Astrocyte (in vitro differentiated cells and primary cell): Measurements from ENCODE around the gene XIRP1. TPM values are rescaled to one million over a fixed set of nuclear protein-coding genes. Genes with fewer than 3 reads are reported as not detected.

Experiments
- DNase-seq: peaks from one replicate; pipeline ENCODE4 v3.0.0-alpha.2; 2010; ENCODE audit warnings: low read depth
- FAIRE-seq: peaks from 2 replicates; lab custom pipeline; 2011; peaks lifted over from hg19 to GRCh38; lab: Jason Lieb, UNC
- H2AFZ ChIP-seq: 2 replicates; pipeline ENCODE4 v1.6.0; 2012; ENCODE audit warnings: low read depth, low read length, inconsistent platforms
- H3K27ac ChIP-seq: 2 replicates; pipeline ENCODE4 v1.5.1; 2011; ENCODE audit warnings: low read depth, low read length, inconsistent platforms
- H3K27me3 ChIP-seq: 2 replicates; pipeline ENCODE4 v1.6.0; 2011; ENCODE audit warnings: low read length, inconsistent platforms; ENCODE audit not compliant: insufficient read depth
- H3K36me3 ChIP-seq: 2 replicates; pipeline ENCODE4 v1.5.1; 2011; ENCODE audit warnings: low read length, inconsistent platforms; ENCODE audit not compliant: insufficient read depth
- H3K4me1 ChIP-seq: 2 replicates; pipeline ENCODE4 v1.5.1; 2011; ENCODE audit warnings: low read length, inconsistent platforms; ENCODE audit not compliant: insufficient read depth
- H3K4me2 ChIP-seq: 2 replicates; pipeline ENCODE4 v1.6.0; 2012; ENCODE audit warnings: low read length, inconsistent platforms
- H3K4me3 ChIP-seq: 2 replicates; pipeline ENCODE4 v1.5.1; 2011; ENCODE audit warnings: low read depth, mild to moderate bottlenecking, low read length, inconsistent platforms; ENCODE audit not compliant: insufficient read depth
- H3K79me2 ChIP-seq: 2 replicates; pipeline ENCODE4 v1.6.0; 2012; ENCODE audit warnings: mild to moderate bottlenecking, low read length, inconsistent platforms; ENCODE audit not compliant: insufficient read depth
- H3K9ac ChIP-seq: 2 replicates; pipeline ENCODE4 v1.6.0; 2012; ENCODE audit warnings: mild to moderate bottlenecking, low read length, inconsistent platforms
- H3K9me3 ChIP-seq: 2 replicates; pipeline ENCODE4 v1.5.1; 2012; ENCODE audit warnings: low read depth, mild to moderate bottlenecking, low read length, inconsistent platforms; ENCODE audit not compliant: insufficient read depth
- H4K20me1 ChIP-seq: 2 replicates; pipeline ENCODE4 v1.6.0; 2012; ENCODE audit warnings: low read length, inconsistent platforms; ENCODE audit not compliant: insufficient read depth
- H3K27ac Mint-ChIP-seq: one replicate; pipeline ENCODE4 v1.8.0; 2021; ENCODE audit warnings: mild to moderate bottlenecking, mixed read lengths; ENCODE audit not compliant: unreplicated experiment
- H3K27me3 Mint-ChIP-seq: one replicate; pipeline ENCODE4 v1.8.0; 2021; ENCODE audit warnings: low read depth, mixed read lengths; ENCODE audit not compliant: unreplicated experiment
- H3K36me3 Mint-ChIP-seq: one replicate; pipeline ENCODE4 v1.8.0; 2021; ENCODE audit warnings: low read depth, mixed read lengths; ENCODE audit not compliant: unreplicated experiment
- H3K4me1 Mint-ChIP-seq: one replicate; pipeline ENCODE4 v1.8.0; 2021; ENCODE audit warnings: low read depth, mixed read lengths; ENCODE audit not compliant: unreplicated experiment
- H3K4me3 Mint-ChIP-seq: one replicate; pipeline ENCODE4 v1.8.0; 2021; ENCODE audit warnings: mild to moderate bottlenecking, moderate library complexity, mixed read lengths; ENCODE audit not compliant: unreplicated experiment
- H3K9me3 Mint-ChIP-seq: one replicate; pipeline ENCODE4 v1.8.0; 2021; ENCODE audit warnings: mild to moderate bottlenecking, mixed read lengths; ENCODE audit not compliant: unreplicated experiment
- EZH2 ChIP-seq: IDR thresholded peaks from 2 replicates; pipeline ENCODE4 v1.6.1; 2012; ENCODE audit warnings: mild to moderate bottlenecking, low read length, inconsistent platforms; ENCODE audit not compliant: insufficient read depth
- total RNA-seq: library from RNA; stranded (reverse); gene quantifications from 2 replicates; pipeline ENCODE4 v1.2.1, GENCODE V29; 2021
- TF ChIP-seq, protein P1 (sequence below): IDR thresholded peaks from 2 replicates; pipeline ENCODE4 v1.5.1; 2011; ENCODE audit warnings: low read depth, mild to moderate bottlenecking, inconsistent platforms, low read length, moderate library complexity; ENCODE audit not compliant: insufficient read depth

Gene XIRP1
- total RNA-seq, 1 donor from 2014 or later = 1.1 TPM

DNA sequence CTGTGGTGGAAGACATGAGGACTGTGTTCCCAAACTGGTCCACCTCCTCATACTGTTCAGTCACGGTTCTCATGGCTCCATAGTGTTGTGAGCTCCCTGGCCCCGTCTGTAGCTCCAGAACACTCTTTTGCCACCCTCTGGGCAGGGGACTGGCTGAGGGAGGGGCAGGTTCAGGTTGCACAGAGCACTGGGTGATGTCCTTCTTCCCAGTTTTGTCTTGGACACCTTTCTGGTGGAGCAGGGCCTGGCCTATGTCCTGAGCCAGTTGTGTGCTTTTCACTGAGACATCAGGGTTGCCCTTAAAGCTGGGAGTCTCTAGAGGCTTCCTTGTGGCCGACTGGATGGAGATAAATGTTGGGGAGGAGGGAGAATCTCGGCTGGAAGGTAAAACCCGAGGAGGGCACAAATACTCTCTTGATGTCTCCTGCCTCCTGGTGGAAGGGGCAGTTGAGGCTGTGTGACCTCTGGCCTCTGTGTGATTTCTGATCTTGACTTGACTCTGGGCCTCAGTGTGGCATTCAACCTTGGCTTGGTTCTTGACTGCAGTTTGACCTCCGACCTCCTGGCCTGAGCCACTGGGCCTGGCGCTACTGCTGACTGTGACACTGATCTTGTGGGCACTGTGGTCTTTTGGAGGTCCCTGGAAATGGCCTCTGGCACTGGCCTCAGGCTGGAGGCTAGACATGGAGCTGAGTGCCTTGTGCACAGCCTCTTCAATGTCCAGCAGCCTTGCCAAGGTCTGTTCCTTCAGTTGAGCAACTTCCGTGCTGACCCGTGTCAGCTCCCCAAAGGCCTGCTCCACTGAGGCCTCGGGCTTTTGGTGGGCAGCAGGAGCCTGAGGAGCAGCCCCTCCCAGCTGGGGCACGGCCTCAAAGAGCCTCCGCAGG is 8.1 kb downstream of the XIRP1 start:
- H3K27ac ChIP-seq = no peak overlapping the region
- Mint-ChIP-seq H3K36me3 (peaks cover 2% of the 10 kb centered on the region), H3K27me3 (peaks cover 11% of the 10 kb centered on the region)

DNA sequence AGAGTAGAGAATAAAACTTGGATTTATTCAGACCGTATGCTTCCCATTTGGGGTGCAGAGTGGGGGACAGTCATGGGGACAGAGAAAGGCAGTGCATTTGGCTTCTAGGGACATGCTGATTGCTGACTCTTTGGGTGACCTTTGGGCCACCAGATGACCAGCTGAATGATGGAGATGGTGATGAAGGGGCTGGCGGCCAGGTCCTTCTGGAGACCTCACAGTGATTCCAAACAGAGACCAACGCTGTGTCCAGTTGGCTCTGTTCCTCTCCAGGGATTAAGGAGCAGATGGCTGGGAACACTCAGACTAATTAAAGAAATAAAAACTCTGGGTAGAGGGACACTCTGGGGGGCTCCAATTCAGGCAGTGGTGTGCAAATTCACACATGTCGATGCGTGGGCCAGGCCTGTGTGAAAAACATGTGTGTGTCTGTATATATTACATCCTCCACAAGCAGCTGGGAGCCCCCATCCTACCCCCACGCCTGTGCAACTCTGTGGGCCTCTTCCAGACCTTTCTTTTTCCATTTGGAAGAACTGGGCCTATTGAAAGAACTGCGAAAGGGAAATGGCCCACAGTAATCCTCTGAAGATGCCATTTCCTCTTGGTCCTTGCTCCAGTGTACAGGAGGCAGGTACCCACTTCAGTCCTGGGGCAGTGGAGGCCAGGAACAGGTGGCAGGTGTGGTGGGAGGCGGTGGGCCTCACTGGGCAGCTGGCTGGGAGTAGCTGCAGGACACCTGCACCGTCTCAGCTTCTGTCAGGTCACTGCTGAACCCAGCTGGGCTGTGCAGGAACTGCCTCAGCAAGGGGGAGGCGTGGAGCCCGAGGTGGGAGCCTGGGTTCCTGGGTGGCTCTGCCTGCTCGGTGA is 8.9 kb downstream of the XIRP1 start:
- Mint-ChIP-seq H3K27ac (no peak overlapping the region), H3K4me1 (peaks cover 20% of the 10 kb centered on the region), H3K9me3 (peaks cover 4% of the 10 kb centered on the region), H3K4me3 (no peak overlapping the region), H3K27me3 (peaks cover 11% of the 10 kb centered on the region), H3K36me3 (peaks cover 2% of the 10 kb centered on the region)
- DNase-seq (no peak), FAIRE-seq (no peak)
- H3K36me3 ChIP-seq = no peaks in the 10 kb centered on the region
- H3K79me2 ChIP-seq = no peaks in the 10 kb centered on the region
- no peak overlapping the region for H3K27ac ChIP-seq
- H3K4me3 ChIP-seq = no peak overlapping the region
- TF ChIP-seq, protein P1, sequence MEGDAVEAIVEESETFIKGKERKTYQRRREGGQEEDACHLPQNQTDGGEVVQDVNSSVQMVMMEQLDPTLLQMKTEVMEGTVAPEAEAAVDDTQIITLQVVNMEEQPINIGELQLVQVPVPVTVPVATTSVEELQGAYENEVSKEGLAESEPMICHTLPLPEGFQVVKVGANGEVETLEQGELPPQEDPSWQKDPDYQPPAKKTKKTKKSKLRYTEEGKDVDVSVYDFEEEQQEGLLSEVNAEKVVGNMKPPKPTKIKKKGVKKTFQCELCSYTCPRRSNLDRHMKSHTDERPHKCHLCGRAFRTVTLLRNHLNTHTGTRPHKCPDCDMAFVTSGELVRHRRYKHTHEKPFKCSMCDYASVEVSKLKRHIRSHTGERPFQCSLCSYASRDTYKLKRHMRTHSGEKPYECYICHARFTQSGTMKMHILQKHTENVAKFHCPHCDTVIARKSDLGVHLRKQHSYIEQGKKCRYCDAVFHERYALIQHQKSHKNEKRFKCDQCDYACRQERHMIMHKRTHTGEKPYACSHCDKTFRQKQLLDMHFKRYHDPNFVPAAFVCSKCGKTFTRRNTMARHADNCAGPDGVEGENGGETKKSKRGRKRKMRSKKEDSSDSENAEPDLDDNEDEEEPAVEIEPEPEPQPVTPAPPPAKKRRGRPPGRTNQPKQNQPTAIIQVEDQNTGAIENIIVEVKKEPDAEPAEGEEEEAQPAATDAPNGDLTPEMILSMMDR = no peak
- no peak for TF ChIP-seq EZH2
- no peaks in the 10 kb centered on the region for H3K9me3 ChIP-seq
- H4K20me1 ChIP-seq = no peaks in the 10 kb centered on the region
- no peak overlapping the region for H2AFZ ChIP-seq
- H3K9ac ChIP-seq = no peak overlapping the region
- H3K4me1 ChIP-seq = peaks cover 7% of the 10 kb centered on the region
- no peak overlapping the region for H3K4me2 ChIP-seq
- H3K27me3 ChIP-seq = no peaks in the 10 kb centered on the region

More for the DNA sequence above, 8.1 kb downstream of the XIRP1 start:
- H3K9me3 ChIP-seq = no peaks in the 10 kb centered on the region
- DNase-seq (no peak), FAIRE-seq (no peak)
- H3K36me3 ChIP-seq = no peaks in the 10 kb centered on the region
- Mint-ChIP-seq H3K4me3 (no peak overlapping the region), H3K4me1 (peaks cover 11% of the 10 kb centered on the region), H3K27ac (no peak overlapping the region), H3K9me3 (peaks cover 3% of the 10 kb centered on the region)
- H2AFZ ChIP-seq = no peak overlapping the region
- H3K4me3 ChIP-seq = no peak overlapping the region
- H3K9ac ChIP-seq = no peak overlapping the region
- H4K20me1 ChIP-seq = no peaks in the 10 kb centered on the region
- no peaks in the 10 kb centered on the region for H3K27me3 ChIP-seq
- H3K4me1 ChIP-seq = peaks cover 4% of the 10 kb centered on the region
- no peaks in the 10 kb centered on the region for H3K79me2 ChIP-seq
- TF ChIP-seq, protein P1 = no peak
- no peak for TF ChIP-seq EZH2
- H3K4me2 ChIP-seq = no peak overlapping the region
